OCI-LY1 (cell line): ENCODE results near the gene TPST2.

Experiments
- CTCF ChIP-seq: fragments of 200-600 bp; sonication (generic), shearing (Covaris generic); IDR thresholded peaks from 2 replicates; pipeline ENCODE4 v1.5.1; 2017; ENCODE audit warnings: mild to moderate bottlenecking, antibody characterized with exemption, low read length, moderate library complexity, mixed read lengths
- EZH2 ChIP-seq: fragments of 200-600 bp; sonication (generic), shearing (Covaris generic); IDR thresholded peaks from 2 replicates; pipeline ENCODE4 v1.8.0; 2017; ENCODE audit warnings: borderline replicate concordance, mixed run types, mild to moderate bottlenecking, antibody characterized with exemption, low read length, moderate library complexity, mixed read lengths

DNA sequence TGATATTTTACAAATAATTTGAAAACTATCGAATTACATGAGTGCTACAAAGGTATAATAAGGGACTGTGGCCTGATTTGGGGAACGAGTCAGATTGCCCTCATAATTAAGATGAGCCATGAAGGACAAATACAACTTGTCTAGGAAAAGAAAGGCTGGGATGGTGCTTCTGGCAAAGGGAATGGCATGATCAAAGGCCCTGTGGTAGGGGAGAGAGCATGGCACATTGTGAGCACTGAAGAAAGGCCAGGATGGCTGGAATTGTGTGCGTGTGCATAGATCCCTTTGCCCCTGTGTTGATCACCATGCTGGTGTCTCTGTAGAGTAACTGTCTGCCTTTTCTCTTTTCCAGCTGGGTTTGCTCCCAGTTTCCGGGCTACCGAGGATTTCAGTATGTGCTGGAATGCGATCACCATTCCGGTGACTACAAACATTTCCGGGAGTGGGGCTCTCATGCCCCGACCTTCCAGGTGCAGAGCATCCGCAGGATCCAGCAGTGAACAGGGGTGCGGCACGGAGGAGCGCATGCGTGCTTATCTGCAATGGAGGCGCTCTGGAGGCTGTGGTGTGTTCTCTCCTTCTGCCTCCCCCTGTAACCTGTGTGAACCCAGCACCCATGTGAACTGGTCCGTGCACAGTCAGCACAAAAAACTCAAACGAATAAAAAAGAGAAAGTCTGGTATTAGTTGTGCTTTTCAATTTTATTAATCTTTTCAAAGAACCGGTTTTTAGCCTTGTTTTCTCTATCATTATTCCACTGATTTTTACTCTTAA, 40.2 kb upstream of the TPST2 start:
- TF ChIP-seq CTCF: no peak
- no peak for TF ChIP-seq EZH2
